Skeletal muscle tissue (tissue), 4 donors: ENCODE measurements around the gene SMKR1. TPM values are rescaled to one million over a fixed set of nuclear protein-coding genes. Genes with fewer than 3 reads are reported as not detected.
"Not testable (repeated sequence)": the region's sequence is repeated elsewhere in the genome, so short reads cannot be mapped to it uniquely, and the experiment has no call there.

Source experiments
- H3K27ac ChIP-seq: one replicate; pipeline ENCODE4 v1.7.0; 2013; ENCODE audit warnings: mild to moderate bottlenecking, low read depth, low read length, inconsistent platforms
- H3K27me3 ChIP-seq, 3 donors: one replicate each; pipeline ENCODE4 v1.7.0; 2013; ENCODE audit warnings: low read length in 3 of 3; ENCODE audit not compliant: control insufficient read depth in 3 of 3, insufficient read depth in 3 of 3
- H3K36me3 ChIP-seq, 3 donors: one replicate each; pipeline ENCODE4 v1.7.0; 2013; ENCODE audit warnings: low read length in 3 of 3; ENCODE audit not compliant: control insufficient read depth in 3 of 3, insufficient read depth in 3 of 3
- H3K4me1 ChIP-seq, 3 donors: one replicate each; pipeline ENCODE4 v1.7.0; 2013; ENCODE audit warnings: low read length in 3 of 3, mild to moderate bottlenecking in 3 of 3; ENCODE audit not compliant: control insufficient read depth in 3 of 3, insufficient read depth in 3 of 3
- H3K4me3 ChIP-seq, 3 donors: one replicate each; pipeline ENCODE4 v1.7.0; 2013; ENCODE audit warnings: low read length in 3 of 3
- H3K9ac ChIP-seq, 3 donors: one replicate each; pipeline ENCODE4 v1.7.0; 2013; ENCODE audit warnings: low read length in 3 of 3, mild to moderate bottlenecking in 3 of 3, moderate library complexity in 2 of 3, low read depth in 1 of 3
- H3K9me3 ChIP-seq, 3 donors: one replicate each; pipeline ENCODE4 v1.7.0; 2013; ENCODE audit warnings: low read length in 3 of 3; ENCODE audit not compliant: control insufficient read depth in 3 of 3
- total RNA-seq: library from RNA; depleted of rRNA; stranded (reverse); fragments of >200 nt; gene quantifications from one replicate; pipeline ENCODE4 v1.2.3, GENCODE V29; 2014
- donor health status: Osteomylitis.

The SMKR1 gene
- total RNA-seq, 1 donor from 2014 or later = not detected

DNA sequence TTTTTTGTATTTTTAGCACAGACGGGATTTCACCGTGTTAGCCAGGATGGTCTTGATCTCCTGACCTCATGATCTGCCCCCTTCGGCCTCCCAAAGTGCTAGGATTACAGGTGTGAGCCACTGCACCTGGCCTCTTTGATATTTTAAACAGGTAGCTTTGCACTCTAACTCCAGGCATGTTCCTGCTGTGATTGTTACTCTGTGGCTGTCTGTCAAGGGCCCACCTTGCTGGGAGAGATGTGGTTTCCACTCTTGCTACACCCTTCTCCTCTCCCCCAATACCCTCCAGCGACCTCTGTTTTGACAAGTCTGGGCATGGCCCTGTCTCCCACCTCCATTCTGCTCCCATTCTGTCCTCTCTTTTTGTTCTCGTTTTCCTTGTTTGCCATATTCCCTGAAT lies 17.1 kb downstream of the SMKR1 start:
- Histone ChIP-seq H3K9me3 (no peaks in the 10 kb centered on the region), H3K27me3 (peaks cover 3 to 15% (median 10%) of the 10 kb centered on the region in 3 donors), H3K36me3 (no peaks in the 10 kb centered on the region), H3K4me1 (no peaks in the 10 kb centered on the region), H3K27ac (no peak overlapping the region), H3K9ac (no peak overlapping the region), H3K4me3 (no peak overlapping the region)

DNA sequence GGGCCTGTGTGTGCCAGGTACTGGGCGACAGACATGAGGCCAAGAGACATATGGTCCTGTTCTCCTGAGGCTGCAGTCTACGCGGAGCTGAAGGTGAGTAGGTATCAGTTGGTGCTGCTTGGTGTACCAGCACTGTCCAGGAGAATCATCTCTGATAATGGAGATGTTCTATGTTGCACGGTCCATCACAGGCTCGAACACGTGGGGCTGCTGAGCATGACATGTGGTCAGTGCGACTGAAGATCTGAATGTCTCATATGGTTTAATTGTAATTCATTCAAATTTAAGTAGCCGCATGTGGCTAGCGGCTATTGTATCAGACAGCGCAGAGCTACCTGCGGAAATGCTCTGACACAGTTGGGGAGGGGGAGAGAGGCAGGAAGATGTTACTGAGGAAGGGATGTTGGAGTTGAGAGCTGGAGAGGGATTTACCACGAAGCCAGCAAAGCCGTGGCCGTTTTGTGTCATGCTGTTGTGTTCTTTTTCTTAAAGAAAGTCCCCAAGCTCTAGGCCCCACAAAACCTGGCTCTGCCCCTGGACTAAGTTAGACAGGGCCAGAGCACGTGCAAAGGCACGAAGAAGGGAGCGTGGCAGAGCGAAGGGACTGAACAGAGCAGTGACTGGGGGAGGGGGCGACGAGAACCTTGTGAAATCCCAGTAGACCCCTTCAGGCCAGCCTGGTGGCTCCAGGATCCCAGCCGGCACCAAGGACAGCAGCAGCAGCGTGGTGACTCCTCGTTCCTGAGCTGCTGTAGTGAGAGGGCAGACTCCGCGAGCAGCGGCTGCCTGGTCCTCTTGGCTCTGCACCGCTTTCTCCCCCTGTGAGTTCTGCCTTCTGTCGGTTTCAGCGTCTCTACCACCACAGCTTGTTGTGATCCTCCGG lies 20.0 kb downstream of the SMKR1 start:
- Histone ChIP-seq H3K9ac (no peak overlapping the region), H3K4me1 (no peaks in the 10 kb centered on the region), H3K27ac (no peak overlapping the region), H3K36me3 (no peaks in the 10 kb centered on the region), H3K27me3 (peaks cover 15 to 17% (median 17%) of the 10 kb centered on the region in 3 donors), H3K9me3 (no peaks in the 10 kb centered on the region), H3K4me3 (no peak overlapping the region)

DNA sequence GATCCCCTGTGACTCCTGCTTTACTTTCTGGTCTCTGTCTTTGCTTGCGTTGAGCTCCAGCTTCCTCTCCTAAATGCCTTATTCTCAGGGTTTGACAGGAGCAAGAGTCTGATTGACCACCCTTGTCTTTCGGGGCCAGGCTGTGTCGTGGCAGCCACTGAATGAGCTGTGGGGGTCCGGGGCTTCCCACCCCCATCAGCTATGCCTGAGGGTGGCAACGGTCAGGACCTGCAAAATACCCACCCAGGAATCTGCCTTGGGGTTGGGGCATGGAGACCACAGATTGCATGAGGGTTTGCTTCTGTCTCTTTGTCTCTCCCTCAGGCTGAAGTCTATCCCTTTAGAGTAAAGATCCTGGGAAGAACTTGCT lies 20.6 kb downstream of the SMKR1 start:
- peaks cover 14 to 17% (median 17%) of the 10 kb centered on the region in 3 donors for H3K27me3 ChIP-seq
- no peaks in the 10 kb centered on the region for H3K36me3 ChIP-seq
- H3K4me1 ChIP-seq = no peaks in the 10 kb centered on the region
- no peak overlapping the region for H3K27ac ChIP-seq
- H3K9me3 ChIP-seq = no peaks in the 10 kb centered on the region
- H3K4me3 ChIP-seq = no peak overlapping the region
- H3K9ac ChIP-seq = no peak overlapping the region

DNA sequence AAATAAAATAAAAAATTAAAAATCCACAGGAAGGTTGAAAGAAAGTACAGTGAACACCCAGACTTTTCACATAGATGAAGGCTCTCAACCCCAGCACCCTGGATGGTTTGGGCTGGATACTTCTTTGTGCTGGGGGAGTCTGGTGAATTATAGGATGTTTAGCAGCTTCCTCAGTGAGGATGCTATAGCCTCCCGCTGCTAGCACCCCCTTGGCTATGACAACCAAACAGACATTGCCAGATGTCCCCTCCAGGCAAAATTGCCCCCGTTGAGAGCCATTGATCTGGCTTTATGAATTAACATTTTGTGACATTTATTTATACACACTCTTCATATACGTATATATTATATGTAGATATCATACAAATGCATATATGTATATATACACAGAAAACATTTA lies 21.6 kb downstream of the SMKR1 start:
- H3K27ac ChIP-seq = no peak overlapping the region
- no peaks in the 10 kb centered on the region for H3K36me3 ChIP-seq
- H3K4me1 ChIP-seq = no peaks in the 10 kb centered on the region
- H3K9me3 ChIP-seq = no peaks in the 10 kb centered on the region
- no peak overlapping the region for H3K9ac ChIP-seq
- H3K4me3 ChIP-seq = no peak overlapping the region
- peaks cover 13 to 17% (median 17%) of the 10 kb centered on the region in 3 donors for H3K27me3 ChIP-seq

DNA sequence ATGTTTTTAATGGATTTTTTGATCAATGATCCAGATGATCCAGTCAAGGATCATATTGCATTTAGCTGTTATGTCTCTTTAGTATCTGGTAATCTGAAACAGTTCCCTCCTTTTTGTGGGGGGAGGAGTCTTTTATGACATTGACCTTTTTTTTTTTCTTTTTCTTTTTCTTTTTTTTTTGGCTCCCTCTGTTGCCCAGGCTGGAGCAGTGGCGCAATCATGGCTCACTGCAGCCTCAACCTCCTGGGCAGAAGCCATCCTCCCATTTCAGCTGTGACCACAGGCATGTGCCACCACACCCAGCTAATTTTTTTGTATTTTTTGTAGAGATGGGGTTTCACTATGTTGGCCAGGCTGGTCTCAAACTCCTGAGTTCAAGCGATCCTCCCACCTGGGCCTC lies 22.1 kb downstream of the SMKR1 start:
- H3K9ac ChIP-seq, H3K4me1 ChIP-seq, H3K27ac ChIP-seq, H3K4me3 ChIP-seq, H3K36me3 ChIP-seq, H3K9me3 ChIP-seq: not testable (repeated sequence)
- H3K27me3 ChIP-seq = peaks cover 13 to 17% (median 17%) of the 10 kb centered on the region in 3 donors

DNA sequence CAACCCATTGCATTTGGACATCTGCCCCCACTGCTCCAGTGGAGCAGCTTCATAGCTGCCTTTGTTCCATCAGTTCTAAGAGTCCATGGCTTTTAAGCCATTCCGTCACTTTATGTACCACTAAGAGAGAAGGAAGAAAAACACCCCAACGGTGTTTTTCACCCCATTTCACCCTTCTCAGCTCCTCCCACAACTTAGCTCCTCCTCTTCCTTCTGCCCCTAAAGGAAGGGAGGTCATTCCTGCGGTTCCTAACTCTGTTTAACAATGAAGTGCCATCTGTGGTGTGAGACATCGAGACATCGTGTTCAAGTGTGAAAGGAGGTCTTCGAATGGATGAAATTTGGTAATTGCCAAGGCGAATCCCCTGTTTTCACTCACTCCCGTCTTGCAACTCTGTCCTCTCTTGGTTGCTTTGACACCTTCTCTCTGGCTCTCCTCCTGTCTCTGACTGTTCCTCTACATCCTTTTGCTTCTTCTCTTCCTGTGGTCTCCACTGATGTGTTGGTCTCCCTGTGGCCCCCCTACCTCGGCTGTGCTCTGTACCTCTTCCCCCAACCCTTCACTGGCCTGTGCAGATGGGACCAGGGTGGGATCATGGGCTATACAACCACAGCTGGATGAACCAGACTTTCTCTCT lies 23.0 kb downstream of the SMKR1 start:
- no peaks in the 10 kb centered on the region for H3K36me3 ChIP-seq
- no peak overlapping the region for H3K9ac ChIP-seq
- H3K27me3 ChIP-seq = peaks cover 13 to 17% (median 17%) of the 10 kb centered on the region in 3 donors
- no peak overlapping the region for H3K4me3 ChIP-seq
- no peaks in the 10 kb centered on the region for H3K4me1 ChIP-seq
- H3K9me3 ChIP-seq = no peaks in the 10 kb centered on the region
- no peak overlapping the region for H3K27ac ChIP-seq

DNA sequence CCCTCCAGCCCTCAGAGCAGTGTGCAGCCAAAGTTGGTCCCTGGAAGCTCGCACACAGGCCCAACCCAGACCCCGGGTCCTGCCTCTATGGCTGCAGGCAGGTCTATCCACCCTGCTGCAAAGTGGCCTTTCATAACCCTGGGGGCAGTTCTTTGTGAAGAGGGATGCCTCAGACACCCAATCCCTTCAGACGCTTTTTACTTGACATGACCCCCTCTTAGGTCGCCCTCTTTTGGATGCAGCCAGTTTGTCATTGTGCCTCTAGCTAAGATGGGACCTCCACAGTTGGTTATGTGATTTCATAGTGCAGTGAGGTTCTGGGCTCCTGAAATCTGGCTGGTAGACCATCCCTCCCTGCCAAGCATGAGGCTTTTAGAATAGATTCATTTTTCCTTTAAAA lies 27.3 kb downstream of the SMKR1 start:
- no peak overlapping the region for H3K4me3 ChIP-seq
- H3K4me1 ChIP-seq = no peaks in the 10 kb centered on the region
- no peak overlapping the region for H3K9ac ChIP-seq
- peaks cover 6 to 14% (median 7%) of the 10 kb centered on the region in 3 donors for H3K27me3 ChIP-seq
- H3K9me3 ChIP-seq = no peaks in the 10 kb centered on the region
- no peaks in the 10 kb centered on the region for H3K36me3 ChIP-seq
- no peak overlapping the region for H3K27ac ChIP-seq

DNA sequence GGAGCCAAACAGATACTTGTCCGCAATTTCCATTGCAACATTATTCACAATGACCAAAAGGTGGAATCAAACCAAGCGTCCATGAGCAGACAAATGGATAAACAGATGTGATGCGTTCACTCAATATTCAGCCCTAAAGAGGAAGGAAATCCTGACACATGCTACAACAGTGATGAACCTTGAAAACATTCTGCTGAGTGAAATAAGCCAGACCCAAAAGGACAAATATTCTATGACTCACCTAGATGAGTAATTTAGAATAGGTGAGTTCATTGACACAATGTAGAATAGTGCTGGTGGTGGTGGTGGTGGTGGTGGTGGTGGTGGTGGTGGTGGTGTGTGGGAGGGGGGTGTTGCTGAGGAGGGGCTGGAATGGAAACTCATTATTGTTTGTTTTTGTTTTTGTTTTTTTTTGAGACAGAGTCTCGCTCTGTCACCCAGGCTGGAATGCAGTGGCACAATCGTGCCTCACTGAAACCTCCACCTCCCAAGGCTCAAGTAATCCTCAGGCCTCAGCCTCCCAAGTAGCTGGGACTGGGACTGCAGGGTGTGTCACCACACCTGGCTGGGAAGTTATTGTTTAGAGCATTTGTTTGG lies 28.6 kb downstream of the SMKR1 start:
- H3K4me3 ChIP-seq = no peak overlapping the region
- no peak overlapping the region for H3K9ac ChIP-seq
- no peaks in the 10 kb centered on the region for H3K4me1 ChIP-seq
- peaks cover 0 to 7% (median 6%) of the 10 kb centered on the region in 3 donors for H3K27me3 ChIP-seq
- no peaks in the 10 kb centered on the region for H3K36me3 ChIP-seq
- no peaks in the 10 kb centered on the region for H3K9me3 ChIP-seq
- H3K27ac ChIP-seq = no peak overlapping the region

DNA sequence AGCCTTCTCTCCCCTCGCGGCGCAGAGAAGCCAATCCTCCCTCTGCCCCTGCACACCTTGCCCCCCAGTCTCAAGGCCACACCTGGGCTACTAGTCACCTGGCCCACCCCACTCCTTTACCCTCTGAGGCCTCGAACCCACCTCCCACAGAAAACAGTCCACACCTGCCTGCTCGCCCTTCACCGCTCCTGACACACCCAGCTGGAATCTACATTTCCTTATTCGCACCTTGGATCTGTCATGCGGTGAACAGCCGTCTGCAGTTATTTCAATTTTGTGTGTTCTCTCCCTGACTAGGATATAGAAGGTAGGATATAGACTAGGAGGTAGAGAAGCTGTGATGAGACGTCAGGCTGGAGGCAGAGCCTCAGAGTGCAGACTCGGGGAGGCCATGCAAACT lies 29.4 kb downstream of the SMKR1 start:
- H3K4me3 ChIP-seq = no peak overlapping the region
- H3K4me1 ChIP-seq = no peaks in the 10 kb centered on the region
- no peak overlapping the region for H3K27ac ChIP-seq
- H3K27me3 ChIP-seq = peaks cover 0 to 6% (median 3%) of the 10 kb centered on the region in 3 donors
- no peaks in the 10 kb centered on the region for H3K9me3 ChIP-seq
- no peaks in the 10 kb centered on the region for H3K36me3 ChIP-seq
- no peak overlapping the region for H3K9ac ChIP-seq

DNA sequence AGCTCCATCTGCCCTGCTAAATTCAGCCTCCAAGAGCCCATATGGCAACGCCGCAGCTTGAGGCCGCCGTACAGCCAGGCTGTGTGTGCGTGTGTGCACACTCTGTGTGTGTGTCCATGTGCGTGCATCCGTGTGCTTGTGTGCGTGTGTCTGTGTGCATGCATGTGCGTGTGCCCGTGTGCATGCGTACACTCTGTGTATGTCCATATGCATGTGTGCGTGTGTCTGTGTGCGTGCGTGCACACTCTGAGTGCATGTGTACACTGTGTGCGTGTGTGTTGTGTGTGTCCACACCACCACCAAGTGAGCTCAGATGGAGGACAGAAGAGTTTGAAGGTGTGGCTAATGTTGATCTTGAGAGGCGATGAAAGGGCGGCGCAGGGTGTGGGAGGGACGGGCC lies 30.0 kb downstream of the SMKR1 start:
- H3K36me3 ChIP-seq = no peaks in the 10 kb centered on the region
- no peak overlapping the region for H3K9ac ChIP-seq
- no peak overlapping the region for H3K4me3 ChIP-seq
- no peaks in the 10 kb centered on the region for H3K9me3 ChIP-seq
- no peak overlapping the region for H3K27ac ChIP-seq
- H3K4me1 ChIP-seq = no peaks in the 10 kb centered on the region
- peaks cover 0 to 6% (median 0%) of the 10 kb centered on the region in 3 donors for H3K27me3 ChIP-seq
